GM08714 (cell line): Measurements from ENCODE around the gene SPR.

Experiments used
- H3K4me3 ChIP-seq: fragments of 200-500 bp; sonication (Bioruptor generic); 2 replicates; pipeline ENCODE4 v1.5.1; 2014; ENCODE audit warnings: mild to moderate bottlenecking, low read length, inconsistent platforms
- ZNF274 ChIP-seq: IDR thresholded peaks from 2 replicates; pipeline ENCODE4 v1.6.1; 2012; ENCODE audit warnings: mild to moderate bottlenecking, low read depth, low read length

Gene SPR

GRCh38 chr2:72916743-72917137, 29.5 kb downstream of the SPR start:
- TF ChIP-seq ZNF274: no peak
- H3K4me3 ChIP-seq: peak overlapping the region; percentile 53; the same call in 1 of the 2 replicates

GRCh38 chr2:72917138-72917876, 30.1 kb downstream of the SPR start, which contains the start of gene EMX1:
Gene EMX1, plus strand, starts transcription at chr2:72917519. Its CDS starts 334 bp downstream, at chr2:72917853.
- H3K4me3 ChIP-seq: peak within 1 kb of the TSS; percentile 53; the same call in 1 of the 2 replicates
- no peak for TF ChIP-seq ZNF274

- peak overlapping the region; percentile 48; the same call in 1 of the 2 replicates for H3K4me3 ChIP-seq
- TF ChIP-seq ZNF274: no peak
Measured at GRCh38 chr2:72917877-72918553, 30.8 kb downstream of the SPR start.

GRCh38 chr2:72919414-72920317, 32.5 kb downstream of the SPR start:
- peak overlapping the region; percentile 48 for H3K4me3 ChIP-seq
- TF ChIP-seq ZNF274: no peak

- H3K4me3 ChIP-seq: peak overlapping the region; percentile 22; the same call in 1 of the 2 replicates
- TF ChIP-seq ZNF274: no peak
Measured at GRCh38 chr2:72920318-72921087, 33.3 kb downstream of the SPR start.

GRCh38 chr2:72921088-72921851, 34.1 kb downstream of the SPR start:
- no peak for TF ChIP-seq ZNF274
- peak overlapping the region; percentile 22; the same call in 1 of the 2 replicates for H3K4me3 ChIP-seq

GRCh38 chr2:72921853-72922252, 34.6 kb downstream of the SPR start:
- H3K4me3 ChIP-seq: no peak overlapping the region
- TF ChIP-seq ZNF274: no peak

GRCh38 chr2:72923833-72924352, 36.7 kb downstream of the SPR start:
- TF ChIP-seq ZNF274: no peak
- no peak overlapping the region; the same call in 1 of the 2 replicates for H3K4me3 ChIP-seq

GRCh38 chr2:72924353-72925240, 37.4 kb downstream of the SPR start:
- TF ChIP-seq ZNF274: no peak
- no peak overlapping the region; the same call in 1 of the 2 replicates for H3K4me3 ChIP-seq

- no peak for TF ChIP-seq ZNF274
- no peak overlapping the region for H3K4me3 ChIP-seq
Measured at GRCh38 chr2:72925328-72925943, 38.2 kb downstream of the SPR start.

GRCh38 chr2:72926368-72926767, 39.2 kb downstream of the SPR start:
- TF ChIP-seq ZNF274: no peak

More at GRCh38 chr2:72926368-72926767, 39.2 kb downstream of the SPR start:
- no peak overlapping the region for H3K4me3 ChIP-seq
